ENCODE data around the gene RAX2. TPM values are rescaled to one million over a fixed set of nuclear protein-coding genes. Genes with fewer than 3 reads are reported as not detected.

Gene RAX2
- total RNA-seq, 2 donors from 2014 or later = not detected

- no peaks in the 10 kb centered on the region for H3K27me3 ChIP-seq (replicated peaks; ENCODE audit: insufficient read depth)
- no peak for DNase-seq (ENCODE audit: low spot score)
- H3K4me3 ChIP-seq = no peak overlapping the region
- no peaks in the 10 kb centered on the region for H3K9me3 ChIP-seq
- no peaks in the 10 kb centered on the region for H3K36me3 ChIP-seq
- H3K4me1 ChIP-seq (ENCODE audit: control insufficient read depth in 1 of 2, low read depth in 2 of 2) = no peaks in the 10 kb centered on the region
- no peak overlapping the region for H3K27ac ChIP-seq
- ATAC-seq (ENCODE audit: insufficient number of reproducible peaks, low FRiP score, low read depth) = no peak
- TF ChIP-seq CTCF (IDR thresholded peaks at IDR 0.05) = no peak
These were observed 34.4 kb downstream of the RAX2 start for GRCh38 chr19:3737487-3738205.

- no peaks in the 10 kb centered on the region for H3K27me3 ChIP-seq (replicated peaks; ENCODE audit: insufficient read depth)
- no peaks in the 10 kb centered on the region for H3K9me3 ChIP-seq
- ATAC-seq (ENCODE audit: insufficient number of reproducible peaks, low FRiP score, low read depth) (no peak), DNase-seq (ENCODE audit: low spot score) (no peak)
- no peak for TF ChIP-seq CTCF (IDR thresholded peaks at IDR 0.05)
- no peak overlapping the region for H3K4me3 ChIP-seq
- no peaks in the 10 kb centered on the region for H3K36me3 ChIP-seq
- H3K27ac ChIP-seq = no peak overlapping the region
- no peaks in the 10 kb centered on the region for H3K4me1 ChIP-seq (ENCODE audit: control insufficient read depth in 1 of 2, low read depth in 2 of 2)
These were observed 35.8 kb downstream of the RAX2 start for GRCh38 chr19:3736106-3736724.

GRCh38 chr19:3734310-3734600, 37.8 kb downstream of the RAX2 start:
- DNase-seq (ENCODE audit: low spot score) = no peak
- Histone ChIP-seq H3K4me1 (ENCODE audit: control insufficient read depth in 1 of 2, low read depth in 2 of 2) (no peaks in the 10 kb centered on the region), H3K27me3 (replicated peaks; ENCODE audit: insufficient read depth) (no peaks in the 10 kb centered on the region), H3K9me3 (no peaks in the 10 kb centered on the region), H3K4me3 (no peak overlapping the region), H3K27ac (no peak overlapping the region), H3K36me3 (no peaks in the 10 kb centered on the region)
- ATAC-seq (ENCODE audit: insufficient number of reproducible peaks, low FRiP score, low read depth) = no peak
- TF ChIP-seq CTCF (IDR thresholded peaks at IDR 0.05) = no peak

GRCh38 chr19:3733549-3734309, 38.3 kb downstream of the RAX2 start:
- Histone ChIP-seq H3K4me3 (no peak overlapping the region), H3K36me3 (no peaks in the 10 kb centered on the region), H3K4me1 (ENCODE audit: control insufficient read depth in 1 of 2, low read depth in 2 of 2) (no peaks in the 10 kb centered on the region), H3K9me3 (no peaks in the 10 kb centered on the region), H3K27me3 (replicated peaks; ENCODE audit: insufficient read depth) (no peaks in the 10 kb centered on the region), H3K27ac (no peak overlapping the region)
- TF ChIP-seq CTCF (IDR thresholded peaks at IDR 0.05) = no peak
- no peak for DNase-seq (ENCODE audit: low spot score)
- ATAC-seq (ENCODE audit: insufficient number of reproducible peaks, low FRiP score, low read depth) = no peak

GRCh38 chr19:3732108-3732507, 39.9 kb downstream of the RAX2 start:
- no peak overlapping the region for H3K4me3 ChIP-seq

More at GRCh38 chr19:3732108-3732507, 39.9 kb downstream of the RAX2 start:
- no peaks in the 10 kb centered on the region for H3K36me3 ChIP-seq
- H3K27ac ChIP-seq = no peak overlapping the region
- H3K4me1 ChIP-seq (ENCODE audit: control insufficient read depth in 1 of 2, low read depth in 2 of 2) = no peaks in the 10 kb centered on the region
- no peaks in the 10 kb centered on the region for H3K9me3 ChIP-seq
- ATAC-seq (ENCODE audit: insufficient number of reproducible peaks, low FRiP score, low read depth) (no peak), DNase-seq (ENCODE audit: low spot score) (no peak)
- TF ChIP-seq CTCF (IDR thresholded peaks at IDR 0.05) = no peak
- H3K27me3 ChIP-seq (replicated peaks; ENCODE audit: insufficient read depth) = no peaks in the 10 kb centered on the region
